GM18505 (cell line): ENCODE data around the gene KRT14.
"Not testable (repeated sequence)": the region's sequence is repeated elsewhere in the genome, so short reads cannot be mapped to it uniquely, and the experiment has no call there.

Source experiments
- ATAC-seq: cut with Tn5 transposase; IDR thresholded peaks from one replicate; pipeline ENCODE4 v1.9.1; 2021; ENCODE audit not compliant: unreplicated experiment
- POLR2A ChIP-seq: IDR thresholded peaks from 4 replicates; pipeline ENCODE4 v1.6.1; 2011; ENCODE audit warnings: borderline replicate concordance; ENCODE audit not compliant: insufficient read depth, insufficient read length; ENCODE audit errors: extremely low read depth

The KRT14 gene

GRCh38 chr17:41586863-41587495 is at the start of gene KRT14:
TSS of gene KRT14 (minus strand) at chr17:41586895. CDS start at chr17:41586834, 61 bp downstream.
- no peak for ATAC-seq
- no peak for TF ChIP-seq POLR2A

DNA sequence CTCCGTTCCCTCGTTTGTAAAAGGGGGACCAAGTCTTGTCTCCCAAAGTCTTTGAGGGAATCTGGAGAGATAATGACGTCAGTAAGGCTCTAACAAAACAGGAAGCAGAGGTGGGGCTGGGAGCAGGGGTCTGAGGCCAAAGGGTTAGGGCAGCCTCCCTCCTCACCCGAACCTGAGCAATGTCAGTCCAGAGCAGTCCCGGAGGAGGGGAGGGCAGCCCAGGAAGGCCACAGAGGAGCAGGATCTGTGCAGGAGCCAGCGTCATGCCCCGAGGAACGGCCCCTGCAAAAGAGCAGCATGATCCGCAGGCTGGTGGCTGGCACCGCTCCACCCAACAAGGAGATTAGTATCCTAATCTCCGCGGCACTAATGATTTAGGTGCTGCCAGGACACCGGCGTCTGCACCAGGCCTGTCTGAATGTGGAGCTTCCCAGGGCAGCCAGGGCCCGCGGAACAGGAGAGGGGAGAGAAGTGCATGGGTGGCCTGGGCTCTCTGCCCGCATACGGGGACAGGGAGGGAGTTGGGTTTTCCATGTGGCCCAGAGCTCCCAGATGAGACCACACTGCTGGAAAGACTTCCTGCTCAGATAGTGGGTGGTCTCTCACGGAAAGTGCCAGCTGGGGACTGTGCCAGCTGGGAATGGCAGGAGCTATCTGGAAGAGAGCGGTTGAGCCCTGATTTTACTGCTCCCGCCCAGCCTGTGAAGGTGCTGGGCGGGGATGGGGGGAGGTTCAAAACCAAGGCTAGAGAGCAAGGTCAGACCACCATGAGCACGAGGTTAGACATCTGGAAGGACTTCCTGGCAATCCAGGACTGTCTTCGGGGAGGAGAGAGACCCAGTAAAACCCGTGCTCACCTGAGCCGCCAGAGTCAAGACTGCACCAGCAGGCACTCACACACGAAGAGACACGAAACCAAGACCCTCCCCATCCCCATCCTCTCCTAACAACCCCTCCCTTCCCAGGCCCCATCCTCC is 48.7 kb upstream of the KRT14 start:
- ATAC-seq, result no peak
- TF ChIP-seq POLR2A, result no peak

GRCh38 chr17:41634639-41635038 is 47.9 kb upstream of the KRT14 start:
- no peak for ATAC-seq
- no peak for TF ChIP-seq POLR2A

DNA sequence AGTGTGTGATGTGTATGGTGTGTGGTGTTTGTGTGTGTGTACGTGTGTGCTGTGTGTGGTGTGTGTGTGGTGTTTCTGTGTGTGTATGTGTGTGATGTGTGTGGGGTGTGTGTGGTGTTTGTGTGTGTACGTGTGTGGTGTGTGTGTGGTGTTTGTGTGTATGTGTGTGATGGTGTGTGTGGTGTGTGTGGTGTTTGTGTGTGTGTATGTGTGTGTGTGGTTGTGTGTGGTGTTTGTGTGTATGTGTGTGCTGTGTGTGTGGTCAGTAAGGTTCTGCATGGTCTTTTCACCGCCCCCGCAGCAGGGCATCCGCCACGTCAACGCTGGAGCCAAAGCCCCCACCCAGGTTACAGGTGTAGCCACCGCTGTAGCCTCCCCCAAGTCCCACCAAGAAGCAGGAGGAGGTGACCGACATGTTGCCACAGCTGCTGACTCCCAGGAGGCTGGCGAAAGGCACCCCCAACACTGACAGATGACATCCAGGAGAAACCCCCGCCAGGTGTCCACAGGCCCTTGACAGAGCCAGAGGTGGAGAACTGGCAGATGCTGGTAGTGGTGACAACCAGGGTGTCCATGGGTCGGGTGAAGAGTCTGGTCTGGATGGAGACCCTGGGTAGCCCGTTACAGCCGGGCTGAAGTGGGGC is 47.0 kb upstream of the KRT14 start:
- TF ChIP-seq POLR2A, result no peak
- ATAC-seq, result no peak

DNA sequence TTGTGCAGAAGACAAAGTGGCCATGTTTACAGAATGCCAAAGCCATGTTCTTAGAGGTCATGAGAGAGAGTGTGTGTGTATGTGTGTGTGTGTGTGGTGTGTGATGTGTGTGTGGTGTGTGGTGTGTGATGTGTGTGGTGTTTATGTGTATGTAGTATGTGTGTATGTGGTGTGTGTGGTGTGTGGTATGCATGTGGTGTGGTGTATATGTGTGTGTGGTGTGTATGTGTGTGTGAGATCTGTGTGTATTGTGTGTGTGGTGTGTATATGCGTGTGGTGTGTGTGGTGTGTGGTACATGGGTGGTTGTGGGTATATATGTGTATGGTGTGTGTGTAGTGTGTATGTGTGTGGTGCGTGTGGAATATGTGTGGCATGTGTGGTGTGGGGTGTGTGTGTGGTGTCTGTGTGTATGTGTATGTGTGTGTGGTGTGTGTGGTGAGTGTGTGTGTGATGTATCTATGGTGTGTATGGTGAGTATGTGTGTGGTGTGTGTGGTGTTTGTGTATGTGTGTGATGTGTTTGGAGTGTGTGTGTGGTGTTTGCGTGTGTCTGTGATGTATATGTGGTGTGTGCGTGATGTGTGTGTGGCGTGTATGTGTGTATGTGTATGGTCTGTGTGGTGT is 45.9 kb upstream of the KRT14 start:
- TF ChIP-seq POLR2A, result no peak
- ATAC-seq, result no peak

GRCh38 chr17:41631898-41632285 is 45.2 kb upstream of the KRT14 start:
- no peak for ATAC-seq
- TF ChIP-seq POLR2A, result no peak

DNA sequence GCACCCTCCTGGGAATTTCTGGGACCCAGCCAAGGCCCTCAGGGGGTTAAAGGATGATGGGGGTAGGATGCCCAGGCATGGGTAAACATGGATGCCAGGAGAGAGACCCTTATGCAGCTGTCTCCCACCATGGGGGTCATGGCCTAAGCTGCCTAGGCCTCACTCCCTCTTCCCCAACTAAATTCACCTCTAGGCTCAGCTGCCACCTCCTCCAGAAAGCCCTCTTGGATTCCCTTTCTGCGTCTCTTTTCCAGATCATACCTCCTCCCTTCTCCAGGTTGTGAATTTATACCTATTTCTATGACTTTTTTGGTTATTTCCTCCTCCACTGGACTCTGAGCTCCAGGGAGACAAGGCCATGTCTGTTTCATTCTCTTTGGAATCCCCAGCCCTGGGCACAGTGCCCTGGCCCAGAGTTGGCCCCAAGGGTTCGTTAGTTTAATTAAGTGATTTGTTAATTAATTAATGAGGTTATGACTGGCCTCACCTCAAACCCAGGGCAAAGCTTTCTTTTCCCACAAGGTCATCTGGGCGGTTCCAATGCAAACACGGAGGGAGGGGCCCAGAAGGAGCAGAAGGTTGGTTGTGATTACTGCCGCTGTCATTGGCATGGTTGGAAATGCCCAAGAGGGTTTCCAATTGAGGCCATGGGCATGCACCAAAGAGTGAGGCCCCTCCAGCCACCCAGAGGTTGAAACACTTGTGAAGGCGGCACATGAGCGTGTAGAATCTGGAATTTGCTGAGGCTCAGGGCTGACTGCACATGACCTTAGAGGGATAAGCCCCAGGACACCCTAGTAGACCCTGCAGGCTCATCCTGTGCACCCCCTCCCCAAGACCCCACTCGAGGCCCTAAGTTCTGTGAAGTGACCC is 44.6 kb upstream of the KRT14 start:
- ATAC-seq, result no peak

DNA sequence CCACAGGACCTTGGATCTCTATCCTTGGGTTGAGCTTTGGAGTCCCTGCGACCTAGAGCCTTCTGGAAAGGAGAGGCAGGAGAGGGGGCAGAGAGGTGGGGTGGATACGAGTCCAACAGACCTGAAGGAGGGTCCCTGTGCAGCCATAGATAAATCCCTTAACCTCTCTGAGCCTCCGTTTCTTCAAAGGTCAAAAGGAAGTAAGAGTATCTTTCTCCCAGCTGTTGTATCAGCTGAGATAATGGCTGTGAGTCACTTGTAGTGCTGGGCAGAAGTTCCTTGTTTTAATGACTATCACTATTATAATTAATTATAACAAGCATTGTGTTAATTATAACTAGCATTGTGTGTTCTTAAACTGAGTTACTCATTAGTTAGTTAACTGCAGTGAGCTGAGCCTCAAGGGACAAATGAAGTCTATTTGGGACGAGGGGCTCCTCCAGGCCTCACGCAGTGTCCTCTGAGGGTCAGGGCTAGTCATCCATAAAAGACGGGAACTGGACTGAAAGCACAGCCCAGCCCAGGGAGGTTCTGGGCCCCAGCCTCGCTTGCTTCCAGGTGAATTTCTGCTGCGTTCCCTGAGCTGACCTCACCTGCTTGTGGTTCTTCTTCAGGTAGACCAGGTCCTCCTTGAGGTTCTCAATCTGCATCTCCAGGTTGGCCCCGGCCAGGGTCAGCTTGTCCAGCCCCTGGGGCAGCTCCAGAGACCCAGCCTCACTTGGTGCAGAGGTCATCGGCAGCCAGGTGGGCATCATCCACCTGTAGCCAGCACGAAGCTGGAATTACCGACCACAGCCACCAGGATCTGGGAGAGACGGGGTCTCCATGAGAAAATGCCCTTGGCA is 43.4 kb upstream of the KRT14 start:
- no peak for ATAC-seq
- no peak for TF ChIP-seq POLR2A

More for the DNA sequence above, 44.6 kb upstream of the KRT14 start:
- TF ChIP-seq POLR2A, result no peak

DNA sequence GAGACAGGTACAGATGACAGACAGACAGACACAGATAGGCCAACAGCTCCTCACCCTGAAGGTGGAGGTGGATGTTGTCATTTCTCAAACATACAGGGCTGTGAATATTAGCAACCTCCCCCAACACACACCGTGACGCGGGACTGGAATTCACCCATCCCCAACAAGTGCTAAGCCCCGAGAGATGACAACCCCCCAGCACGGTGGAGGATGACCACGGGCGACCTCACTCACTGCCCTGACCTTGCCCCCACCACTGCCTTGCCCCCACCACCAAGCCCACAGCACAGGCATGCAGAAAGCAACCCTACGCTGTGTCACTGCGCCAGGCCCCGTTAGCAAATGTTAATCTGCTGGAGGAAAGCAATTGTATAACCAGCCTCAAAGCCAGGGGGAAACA is 42.6 kb upstream of the KRT14 start:
- TF ChIP-seq POLR2A, result no peak
- ATAC-seq, result no peak

- ATAC-seq, result not testable (repeated sequence)
These were observed 42.0 kb upstream of the KRT14 start for GRCh38 chr17:41628621-41629255.

DNA sequence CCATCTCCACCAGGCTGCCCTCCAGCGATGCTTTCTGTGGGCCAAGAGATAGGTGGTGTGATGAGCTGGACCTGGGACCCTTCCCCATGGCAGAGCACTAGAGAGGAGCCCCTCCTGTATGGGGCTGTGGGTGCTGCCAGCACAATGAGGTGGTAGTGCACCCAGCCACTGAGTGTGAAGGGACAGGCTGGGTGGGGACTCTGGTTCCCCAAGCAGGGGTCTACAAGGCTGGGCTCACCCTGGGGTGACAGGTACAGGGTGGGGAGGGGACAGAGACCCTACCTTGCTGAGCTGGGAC is 41.3 kb upstream of the KRT14 start:
- ATAC-seq, result not testable (repeated sequence)
